ENCODE data around the gene PRR5L.

PRR5L gene

GRCh38 chr11:36271794-36272407 lies 24.2 kb upstream of the PRR5L start:
- no peak overlapping the region for H2AK5ac ChIP-seq (ENCODE audit: low read length)
- H2BK12ac ChIP-seq (ENCODE audit: low read length), result no peak overlapping the region
- H3K9me3 ChIP-seq (ENCODE audit: insufficient read depth, low read depth, low read length), result peaks cover 5% of the 10 kb centered on the region
- no peak overlapping the region for H3K9ac ChIP-seq (ENCODE audit: low read length)
- no peak overlapping the region for H3K4ac ChIP-seq (ENCODE audit: low read depth, low read length)
- no peak overlapping the region for H3K18ac ChIP-seq (ENCODE audit: low read length)
- peak overlapping the region; percentile 54 for H3K23ac ChIP-seq (ENCODE audit: low read length)
- no peak overlapping the region for H4K12ac ChIP-seq (ENCODE audit: low read depth, low read length)
- no peaks in the 10 kb centered on the region for H3K79me1 ChIP-seq (ENCODE audit: low read length)
- no peak overlapping the region for H3K14ac ChIP-seq (ENCODE audit: low read length)
- peaks cover 10 to 14% of the 10 kb centered on the region in 2 experiments for H3K36me3 ChIP-seq (ENCODE audit: control insufficient read depth in 1 of 2, insufficient read depth in 2 of 2, low read length in 2 of 2)
- peaks cover 2 to 3% of the 10 kb centered on the region in 2 experiments for H3K4me1 ChIP-seq (ENCODE audit: control insufficient read depth in 1 of 2, insufficient read depth in 2 of 2, low read length in 2 of 2)
- H3K4me2 ChIP-seq (ENCODE audit: low read length), result no peak overlapping the region
- no peaks in the 10 kb centered on the region for H3K79me2 ChIP-seq (ENCODE audit: control insufficient read depth, insufficient read depth, low read length, poor library complexity)
- H3K4me3 ChIP-seq (ENCODE audit: low read depth, low read length), result no peak overlapping the region
- peak in 1 of 2 donors; percentile 19 for DNase-seq
- H2BK120ac ChIP-seq (ENCODE audit: insufficient read depth, low read length, poor library complexity), result no peak overlapping the region
- no peak overlapping the region for H4K8ac ChIP-seq (ENCODE audit: low read depth, low read length)
- H2BK5ac ChIP-seq (ENCODE audit: low read depth, low read length, poor library complexity), result no peak overlapping the region
- no peaks in the 10 kb centered on the region for H3K27me3 ChIP-seq (ENCODE audit: insufficient read depth, low read length)
- WGBS (ENCODE audit: extremely low coverage, insufficient coverage, insufficient read length), result no CpG with 5 or more reads among the region's 5 CpGs
- H4K91ac ChIP-seq (ENCODE audit: low read depth, low read length), result no peak overlapping the region
- no peak overlapping the region for H3K27ac ChIP-seq (ENCODE audit: low read depth, low read length)
- H2AFZ ChIP-seq (ENCODE audit: insufficient read depth, low read length, poor library complexity), result no peak overlapping the region

GRCh38 chr11:36273110-36273509 lies 23.0 kb upstream of the PRR5L start:
- H3K4me2 ChIP-seq (ENCODE audit: low read length), result no peak overlapping the region
- no peak overlapping the region for H2AK5ac ChIP-seq (ENCODE audit: low read length)
- H2BK120ac ChIP-seq (ENCODE audit: insufficient read depth, low read length, poor library complexity), result no peak overlapping the region
- H3K27ac ChIP-seq (ENCODE audit: low read depth, low read length), result no peak overlapping the region
- no peak overlapping the region for H3K23ac ChIP-seq (ENCODE audit: low read length)
- H2AFZ ChIP-seq (ENCODE audit: insufficient read depth, low read length, poor library complexity), result no peak overlapping the region
- peaks cover 5% of the 10 kb centered on the region for H3K9me3 ChIP-seq (ENCODE audit: insufficient read depth, low read depth, low read length)
- H3K27me3 ChIP-seq (ENCODE audit: insufficient read depth, low read length), result no peaks in the 10 kb centered on the region
- H3K9ac ChIP-seq (ENCODE audit: low read length), result no peak overlapping the region
- no CpG with 5 or more reads among the region's 3 CpGs for WGBS (ENCODE audit: extremely low coverage, insufficient coverage, insufficient read length)
- H3K4me3 ChIP-seq (ENCODE audit: low read depth, low read length), result no peak overlapping the region
- H4K91ac ChIP-seq (ENCODE audit: low read depth, low read length), result no peak overlapping the region
- H3K14ac ChIP-seq (ENCODE audit: low read length), result no peak overlapping the region
- no peak overlapping the region for H2BK12ac ChIP-seq (ENCODE audit: low read length)
- H3K18ac ChIP-seq (ENCODE audit: low read length), result no peak overlapping the region
- no peaks in the 10 kb centered on the region for H3K79me2 ChIP-seq (ENCODE audit: control insufficient read depth, insufficient read depth, low read length, poor library complexity)
- H3K4me1 ChIP-seq (ENCODE audit: control insufficient read depth in 1 of 2, insufficient read depth in 2 of 2, low read length in 2 of 2), result peaks cover 2 to 3% of the 10 kb centered on the region in 2 experiments
- no peak overlapping the region for H2BK5ac ChIP-seq (ENCODE audit: low read depth, low read length, poor library complexity)
- H4K12ac ChIP-seq (ENCODE audit: low read depth, low read length), result no peak overlapping the region
- no peak overlapping the region for H4K8ac ChIP-seq (ENCODE audit: low read depth, low read length)
- H3K4ac ChIP-seq (ENCODE audit: low read depth, low read length), result no peak overlapping the region
- no peaks in the 10 kb centered on the region for H3K79me1 ChIP-seq (ENCODE audit: low read length)
- DNase-seq, result no peak
- H3K36me3 ChIP-seq (ENCODE audit: control insufficient read depth in 1 of 2, insufficient read depth in 2 of 2, low read length in 2 of 2), result peaks cover 10 to 14% of the 10 kb centered on the region in 2 experiments

- Histone ChIP-seq H3K9ac (ENCODE audit: low read length) (no peak overlapping the region), H2AK5ac (ENCODE audit: low read length) (no peak overlapping the region)
These were observed 21.7 kb upstream of the PRR5L start for GRCh38 chr11:36274414-36274813.

GRCh38 chr11:36278531-36279282 lies 17.4 kb upstream of the PRR5L start:
- Histone ChIP-seq H3K4me3 (ENCODE audit: low read depth, low read length) (no peak overlapping the region), H4K8ac (ENCODE audit: low read depth, low read length) (no peak overlapping the region), H3K27me3 (ENCODE audit: insufficient read depth, low read length) (no peaks in the 10 kb centered on the region), H3K9me3 (ENCODE audit: insufficient read depth, low read depth, low read length) (no peaks in the 10 kb centered on the region), H3K79me1 (ENCODE audit: low read length) (no peaks in the 10 kb centered on the region), H4K91ac (ENCODE audit: low read depth, low read length) (no peak overlapping the region), H3K18ac (ENCODE audit: low read length) (no peak overlapping the region), H4K12ac (ENCODE audit: low read depth, low read length) (no peak overlapping the region), H3K23ac (ENCODE audit: low read length) (no peak overlapping the region), H3K4me2 (ENCODE audit: low read length) (no peak overlapping the region), H3K79me2 (ENCODE audit: control insufficient read depth, insufficient read depth, low read length, poor library complexity) (no peaks in the 10 kb centered on the region), H3K14ac (ENCODE audit: low read length) (no peak overlapping the region), H2AK5ac (ENCODE audit: low read length) (no peak overlapping the region), H2BK5ac (ENCODE audit: low read depth, low read length, poor library complexity) (no peak overlapping the region), H3K27ac (ENCODE audit: low read depth, low read length) (no peak overlapping the region), H2AFZ (ENCODE audit: insufficient read depth, low read length, poor library complexity) (no peak overlapping the region), H3K4ac (ENCODE audit: low read depth, low read length) (no peak overlapping the region), H2BK120ac (ENCODE audit: insufficient read depth, low read length, poor library complexity) (no peak overlapping the region), H3K36me3 (ENCODE audit: control insufficient read depth in 1 of 2, insufficient read depth in 2 of 2, low read length in 2 of 2) (peaks cover 6 to 11% of the 10 kb centered on the region in 2 experiments), H3K9ac (ENCODE audit: low read length) (no peak overlapping the region), H2BK12ac (ENCODE audit: low read length) (no peak overlapping the region), H3K4me1 (ENCODE audit: control insufficient read depth in 1 of 2, insufficient read depth in 2 of 2, low read length in 2 of 2) (no peaks in the 10 kb centered on the region)
- no peak for DNase-seq
- WGBS (ENCODE audit: extremely low coverage, insufficient coverage, insufficient read length), result no CpG with 5 or more reads among the region's 13 CpGs

More at GRCh38 chr11:36274414-36274813, 21.7 kb upstream of the PRR5L start:
- H3K79me1 ChIP-seq (ENCODE audit: low read length), result no peaks in the 10 kb centered on the region
- H2AFZ ChIP-seq (ENCODE audit: insufficient read depth, low read length, poor library complexity), result no peak overlapping the region
- H3K4ac ChIP-seq (ENCODE audit: low read depth, low read length), result no peak overlapping the region
- no peak overlapping the region for H3K27ac ChIP-seq (ENCODE audit: low read depth, low read length)
- no peak overlapping the region for H2BK12ac ChIP-seq (ENCODE audit: low read length)
- DNase-seq, result no peak
- no peak overlapping the region for H2BK5ac ChIP-seq (ENCODE audit: low read depth, low read length, poor library complexity)
- H3K4me3 ChIP-seq (ENCODE audit: low read depth, low read length), result no peak overlapping the region
- no peaks in the 10 kb centered on the region for H3K79me2 ChIP-seq (ENCODE audit: control insufficient read depth, insufficient read depth, low read length, poor library complexity)
- no peak overlapping the region for H4K91ac ChIP-seq (ENCODE audit: low read depth, low read length)
- H3K18ac ChIP-seq (ENCODE audit: low read length), result no peak overlapping the region
- peaks cover 2 to 3% of the 10 kb centered on the region in 2 experiments for H3K4me1 ChIP-seq (ENCODE audit: control insufficient read depth in 1 of 2, insufficient read depth in 2 of 2, low read length in 2 of 2)
- no peak overlapping the region for H4K12ac ChIP-seq (ENCODE audit: low read depth, low read length)
- peaks cover 12 to 14% of the 10 kb centered on the region in 2 experiments for H3K36me3 ChIP-seq (ENCODE audit: control insufficient read depth in 1 of 2, insufficient read depth in 2 of 2, low read length in 2 of 2)
- peaks cover 5% of the 10 kb centered on the region for H3K9me3 ChIP-seq (ENCODE audit: insufficient read depth, low read depth, low read length)
- H3K27me3 ChIP-seq (ENCODE audit: insufficient read depth, low read length), result no peaks in the 10 kb centered on the region
- H3K14ac ChIP-seq (ENCODE audit: low read length), result no peak overlapping the region
- H2BK120ac ChIP-seq (ENCODE audit: insufficient read depth, low read length, poor library complexity), result no peak overlapping the region
- WGBS (ENCODE audit: extremely low coverage, insufficient coverage, insufficient read length), result no CpG with 5 or more reads among the region's 7 CpGs
- H3K4me2 ChIP-seq (ENCODE audit: low read length), result no peak overlapping the region
- H3K23ac ChIP-seq (ENCODE audit: low read length), result no peak overlapping the region
- H4K8ac ChIP-seq (ENCODE audit: low read depth, low read length), result no peak overlapping the region

Data from trophoblast cell (in vitro differentiated cells and primary cell).